Suprapubic skin (tissue), 3 donors: ENCODE data around the gene CRKL.

Experiments used
- CTCF ChIP-seq, 2 donors: fragments of 200-600 bp in 1 of 2; fragments of 450-650 bp in 1 of 2; sonication (generic) in 1 of 2; IDR thresholded peaks; one replicate each; pipeline ENCODE4 v1.5.1; 2016 to 2019; ENCODE audit warnings: antibody characterized with exemption in 2 of 2, mild to moderate bottlenecking in 1 of 2, moderate library complexity in 1 of 2
- EP300 ChIP-seq: sonication (generic); formaldehyde crosslinking; IDR thresholded peaks from one replicate; pipeline ENCODE4 v1.6.1; 2017; ENCODE audit warnings: antibody characterized with exemption
- POLR2A ChIP-seq, 2 donors: fragments of 450-650 bp; IDR thresholded peaks; one replicate each; pipeline ENCODE4 v1.6.1; 2017; ENCODE audit warnings: antibody characterized with exemption in 2 of 2, mild to moderate bottlenecking in 2 of 2, moderate library complexity in 2 of 2

DNA sequence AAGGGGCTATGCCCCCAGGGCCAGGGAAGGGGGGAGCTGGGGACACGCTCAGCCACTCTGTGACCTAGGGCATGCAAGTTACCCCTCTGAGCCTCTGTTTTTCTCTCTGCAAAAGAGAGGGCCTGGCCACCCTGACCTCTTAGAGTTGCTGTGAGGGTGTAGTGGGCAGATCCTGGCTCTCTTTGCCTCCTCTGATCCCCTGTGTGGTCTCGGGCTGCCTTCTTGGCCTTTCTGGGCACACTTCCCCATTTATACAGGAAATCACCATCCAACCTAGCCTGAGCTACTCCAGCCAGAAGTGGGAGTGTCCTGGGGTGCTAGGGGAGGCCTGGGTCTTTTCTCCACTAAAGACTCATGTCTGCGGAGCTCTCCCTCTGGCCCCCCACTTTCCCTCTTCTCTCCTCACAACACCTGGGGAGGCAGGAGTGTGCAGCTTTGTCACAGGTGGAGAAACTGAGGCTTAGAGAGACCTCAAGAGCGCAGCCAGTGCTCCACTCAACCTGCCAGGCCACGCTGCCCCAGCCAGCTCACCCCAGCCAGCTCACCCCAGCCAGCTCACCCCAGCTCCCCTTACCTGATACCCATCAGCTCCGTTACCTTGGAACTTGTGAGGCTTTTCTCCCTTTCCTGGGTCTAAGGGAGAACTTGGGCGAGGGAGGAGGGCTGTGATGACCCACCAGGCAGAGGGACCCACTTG is 51.2 kb downstream of the CRKL start:
- TF ChIP-seq EP300: no peak
- TF ChIP-seq CTCF (IDR thresholded peaks at IDR 0.05): no peak
- TF ChIP-seq POLR2A (IDR thresholded peaks at IDR 0.05): no peak
